Measurements from ENCODE around the gene CEP89.

GRCh38 chr19:32878988-32879387 lies 92.8 kb downstream of the CEP89 start:
- TF ChIP-seq CTCF (IDR thresholded peaks at IDR 0.05) (no peak), REST (IDR thresholded peaks at IDR 0.05; ENCODE audit: insufficient read depth in 1 of 2, low read depth in 2 of 2, low read length in 1 of 2) (no peak), POLR2AphosphoS5 (IDR thresholded peaks at IDR 0.05; ENCODE audit: low read depth, low read length) (no peak)
